HepG2 (cell line): ENCODE data around the gene SPATA33. TPM values are rescaled to one million over a fixed set of nuclear protein-coding genes. Genes with fewer than 3 reads are reported as not detected.

Experiments
- BCL6 ChIP-seq: IDR thresholded peaks from 2 replicates; pipeline ENCODE4 v1.6.1; 2016; ENCODE audit warnings: missing genetic modification reagents, missing compliant biosample characterization
- MLXIP ChIP-seq: sonication (generic); formaldehyde crosslinking; IDR thresholded peaks from 2 replicates; pipeline ENCODE4 v1.9.0; 2021; ENCODE audit warnings: missing genetic modification reagents, borderline replicate concordance
- MYPOP ChIP-seq: sonication (generic); formaldehyde crosslinking; IDR thresholded peaks from 2 replicates; pipeline ENCODE4 v1.8.1; 2023; ENCODE audit warnings: mild to moderate bottlenecking, moderate library complexity, missing genetic modification reagents
- SP2 ChIP-seq: sonication (generic); formaldehyde crosslinking; IDR thresholded peaks from 2 replicates; pipeline ENCODE4 v1.5.1; 2020; ENCODE audit warnings: mild to moderate bottlenecking, missing genetic modification reagents
- SPEN ChIP-seq: sonication (generic); formaldehyde crosslinking; IDR thresholded peaks from 2 replicates; pipeline ENCODE4 v1.5.1; 2020; ENCODE audit warnings: low read depth, mild to moderate bottlenecking, missing genetic modification reagents
- THAP7 ChIP-seq: sonication (generic); formaldehyde crosslinking; IDR thresholded peaks from 2 replicates; pipeline ENCODE4 v1.8.1; 2023; ENCODE audit warnings: mild to moderate bottlenecking, missing genetic modification reagents
- YY1 ChIP-seq: IDR thresholded peaks from 2 replicates; pipeline ENCODE4 v1.6.1; 2011; ENCODE audit warnings: low read length, low read depth, moderate library complexity, mild to moderate bottlenecking; ENCODE audit not compliant: insufficient read depth, insufficient replicate concordance
- ZNF225 ChIP-seq: sonication (generic); formaldehyde crosslinking; IDR thresholded peaks from 2 replicates; pipeline ENCODE4 v1.4.0; 2020; ENCODE audit warnings: mild to moderate bottlenecking, missing genetic modification reagents
- ZNF3 ChIP-seq: IDR thresholded peaks from 2 replicates; pipeline ENCODE4 v1.7.0; 2017; ENCODE audit warnings: inconsistent platforms
- ZNF503 ChIP-seq: sonication (generic); formaldehyde crosslinking; IDR thresholded peaks from 2 replicates; pipeline ENCODE4 v1.4.0; 2020; ENCODE audit warnings: missing genetic modification reagents
- ZNF510 ChIP-seq: sonication (generic); formaldehyde crosslinking; IDR thresholded peaks from 2 replicates; pipeline ENCODE4 v1.4.0; 2020; ENCODE audit warnings: low read depth, mild to moderate bottlenecking, missing genetic modification reagents
- ZNF574 ChIP-seq: sonication (generic); formaldehyde crosslinking; IDR thresholded peaks from 2 replicates; pipeline ENCODE4 v1.4.0; 2020; ENCODE audit warnings: missing genetic modification reagents
- polyA plus RNA-seq, 8 experiments: library from polyadenylated mRNA; depleted of rRNA in 3 of 8; stranded (reverse) in 7 of 8; unstranded in 1 of 8; fragments of >200 nt; fragmentation: Illumina TruSeq in 4 of 8; extraction: Trizol in 4 of 8; gene quantifications; 2 replicates each; pipeline versions ENCODE4 v1.2.1 to v1.2.3, GENCODE V29; 2011 to 2016; ENCODE audit warnings: low read depth in 4 of 8, missing spikeins in 1 of 8, mixed read lengths in 1 of 8; ENCODE audit not compliant: insufficient read depth in 1 of 8
- total RNA-seq, 5 experiments: library from RNA; depleted of rRNA; stranded (reverse); fragments of >200 nt; fragmentation: Illumina TruSeq; extraction: Trizol; gene quantifications; 2 replicates each; pipeline ENCODE4 v1.2.3, GENCODE V29; 2016; ENCODE audit warnings: low read depth in 1 of 5
- TF ChIP-seq, protein P1 (sequence below): IDR thresholded peaks from 2 replicates; pipeline ENCODE4 v1.6.1; 2016; ENCODE audit warnings: low read depth, borderline replicate concordance
- TF ChIP-seq, protein P2 (sequence below): sonication (generic); formaldehyde crosslinking; IDR thresholded peaks from 2 replicates; pipeline ENCODE4 v1.4.0; 2020; ENCODE audit warnings: missing genetic modification reagents

The SPATA33 gene
- total and polyA plus RNA-seq, 2 of the 13 experiments (the other 11 are each of a cell fraction or from before 2014, with no cell fraction given) = 5.7 to 11.0 TPM

GRCh38 chr16:89693931-89694783 lies 36.5 kb downstream of the SPATA33 start (continued):
- TF ChIP-seq ZNF503 (no peak), ZNF510 (CRISPR knock-in tag) (peak; percentile 16; the same call in 1 of the 2 replicates), MLXIP (CRISPR knock-in tag) (no peak), MYPOP (CRISPR knock-in tag) (no peak), THAP7 (CRISPR knock-in tag) (0 out of 2 replicates have a peak, but pooled peaks have one; percentile 36), YY1 (no peak), ZNF3 (CRISPR knock-in tag) (no peak), BCL6 (CRISPR knock-in tag) (peak; percentile 90), SP2 (peak; percentile 30; the same call in 1 of the 2 replicates), ZNF225 (CRISPR knock-in tag) (no peak; the same call in 1 of the 2 replicates), ZNF574 (no peak; the same call in 1 of the 2 replicates), SPEN (peak; percentile 85)
- TF ChIP-seq, protein P1, sequence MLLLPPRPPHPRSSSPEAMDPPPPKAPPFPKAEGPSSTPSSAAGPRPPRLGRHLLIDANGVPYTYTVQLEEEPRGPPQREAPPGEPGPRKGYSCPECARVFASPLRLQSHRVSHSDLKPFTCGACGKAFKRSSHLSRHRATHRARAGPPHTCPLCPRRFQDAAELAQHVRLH = no peak
- TF ChIP-seq, protein P2, sequence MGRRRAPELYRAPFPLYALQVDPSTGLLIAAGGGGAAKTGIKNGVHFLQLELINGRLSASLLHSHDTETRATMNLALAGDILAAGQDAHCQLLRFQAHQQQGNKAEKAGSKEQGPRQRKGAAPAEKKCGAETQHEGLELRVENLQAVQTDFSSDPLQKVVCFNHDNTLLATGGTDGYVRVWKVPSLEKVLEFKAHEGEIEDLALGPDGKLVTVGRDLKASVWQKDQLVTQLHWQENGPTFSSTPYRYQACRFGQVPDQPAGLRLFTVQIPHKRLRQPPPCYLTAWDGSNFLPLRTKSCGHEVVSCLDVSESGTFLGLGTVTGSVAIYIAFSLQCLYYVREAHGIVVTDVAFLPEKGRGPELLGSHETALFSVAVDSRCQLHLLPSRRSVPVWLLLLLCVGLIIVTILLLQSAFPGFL = no peak
